GM18907 (cell line): ENCODE results near the gene SLC22A13.
"Not testable (repeated sequence)": the region's sequence is repeated elsewhere in the genome, so short reads cannot be mapped to it uniquely, and the experiment has no call there.

Experiments
- ATAC-seq: cut with Tn5 transposase; IDR thresholded peaks from one replicate; pipeline ENCODE4 v1.9.1; 2021; ENCODE audit warnings: mild to moderate bottlenecking, moderate library complexity; ENCODE audit not compliant: unreplicated experiment

The SLC22A13 gene, protein sequence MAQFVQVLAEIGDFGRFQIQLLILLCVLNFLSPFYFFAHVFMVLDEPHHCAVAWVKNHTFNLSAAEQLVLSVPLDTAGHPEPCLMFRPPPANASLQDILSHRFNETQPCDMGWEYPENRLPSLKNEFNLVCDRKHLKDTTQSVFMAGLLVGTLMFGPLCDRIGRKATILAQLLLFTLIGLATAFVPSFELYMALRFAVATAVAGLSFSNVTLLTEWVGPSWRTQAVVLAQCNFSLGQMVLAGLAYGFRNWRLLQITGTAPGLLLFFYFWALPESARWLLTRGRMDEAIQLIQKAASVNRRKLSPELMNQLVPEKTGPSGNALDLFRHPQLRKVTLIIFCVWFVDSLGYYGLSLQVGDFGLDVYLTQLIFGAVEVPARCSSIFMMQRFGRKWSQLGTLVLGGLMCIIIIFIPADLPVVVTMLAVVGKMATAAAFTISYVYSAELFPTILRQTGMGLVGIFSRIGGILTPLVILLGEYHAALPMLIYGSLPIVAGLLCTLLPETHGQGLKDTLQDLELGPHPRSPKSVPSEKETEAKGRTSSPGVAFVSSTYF

DNA sequence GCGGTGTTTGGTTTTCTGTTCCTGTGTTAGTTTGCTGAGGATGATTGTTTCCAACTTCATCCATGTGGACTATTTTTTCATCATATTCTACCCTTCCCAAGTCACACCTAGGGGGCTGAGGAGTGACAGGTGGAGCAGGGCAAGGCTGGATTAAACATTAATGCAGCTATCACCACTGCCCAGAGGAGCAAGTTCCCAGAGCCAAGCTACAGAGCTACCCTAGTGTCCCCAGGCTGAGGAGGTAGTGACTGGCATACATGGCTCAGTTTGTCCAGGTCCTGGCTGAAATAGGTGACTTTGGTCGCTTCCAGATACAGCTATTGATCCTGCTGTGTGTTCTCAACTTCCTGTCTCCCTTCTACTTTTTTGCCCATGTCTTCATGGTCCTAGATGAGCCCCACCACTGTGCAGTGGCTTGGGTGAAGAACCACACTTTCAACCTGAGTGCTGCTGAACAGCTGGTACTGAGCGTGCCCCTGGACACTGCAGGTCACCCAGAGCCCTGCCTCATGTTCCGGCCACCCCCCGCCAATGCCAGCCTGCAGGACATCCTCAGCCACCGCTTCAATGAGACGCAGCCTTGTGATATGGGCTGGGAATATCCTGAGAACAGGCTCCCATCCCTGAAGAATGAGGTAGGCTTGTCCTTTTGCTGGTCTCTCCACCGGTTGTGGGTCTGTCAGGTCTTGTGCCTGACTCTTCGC lies at the start of gene SLC22A13:
Gene SLC22A13, plus strand, starts transcription at position 209 of the 704 bp plus-strand sequence. Its CDS starts 49 bp downstream, at position 258.
- no peak for ATAC-seq

GRCh38 chr3:38219609-38220197 lies 45.9 kb upstream of the SLC22A13 start:
- no peak for ATAC-seq

DNA sequence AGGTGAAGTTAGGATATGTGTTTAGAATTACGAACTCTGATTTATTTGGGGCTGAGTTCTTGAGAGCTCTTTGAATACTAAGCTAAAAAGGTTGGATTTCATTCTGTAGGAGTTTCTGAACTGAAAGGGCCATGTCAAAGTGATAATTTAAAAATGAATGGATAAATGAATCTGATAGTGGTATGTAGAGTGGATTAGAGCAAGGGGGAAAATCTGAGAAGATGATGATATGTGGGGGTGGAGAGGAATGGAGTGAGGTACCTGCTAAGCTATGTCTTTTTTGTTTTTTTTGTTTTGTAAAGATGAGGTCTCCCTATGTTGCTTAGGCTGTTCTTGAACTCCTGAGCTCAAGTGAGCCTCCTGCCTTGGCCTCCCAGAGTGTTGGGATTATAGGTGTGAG lies 44.6 kb upstream of the SLC22A13 start:
- ATAC-seq: no peak

GRCh38 chr3:38222032-38222634 lies 43.5 kb upstream of the SLC22A13 start:
- ATAC-seq: no peak

DNA sequence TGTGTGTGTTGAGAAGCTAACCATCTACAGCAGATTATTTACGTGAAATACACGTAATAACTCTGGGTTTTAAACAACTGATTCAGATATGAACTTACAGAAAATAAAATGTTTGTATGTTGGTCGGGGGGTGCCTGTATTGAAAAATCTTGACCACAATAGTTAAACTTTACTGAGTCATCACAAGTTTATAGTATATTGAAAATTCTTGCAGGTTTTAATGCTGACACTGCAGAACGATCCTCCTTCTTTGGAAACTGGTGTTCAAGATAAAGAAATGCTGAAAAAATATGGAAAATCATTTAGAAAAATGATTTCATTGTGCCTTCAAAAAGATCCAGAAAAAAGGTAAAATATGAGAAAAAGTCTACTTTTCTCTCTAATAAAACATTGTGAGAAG lies 41.3 kb upstream of the SLC22A13 start:
- ATAC-seq: no peak

- ATAC-seq: no peak
Measured at GRCh38 chr3:38226273-38226672, 39.3 kb upstream of the SLC22A13 start.

DNA sequence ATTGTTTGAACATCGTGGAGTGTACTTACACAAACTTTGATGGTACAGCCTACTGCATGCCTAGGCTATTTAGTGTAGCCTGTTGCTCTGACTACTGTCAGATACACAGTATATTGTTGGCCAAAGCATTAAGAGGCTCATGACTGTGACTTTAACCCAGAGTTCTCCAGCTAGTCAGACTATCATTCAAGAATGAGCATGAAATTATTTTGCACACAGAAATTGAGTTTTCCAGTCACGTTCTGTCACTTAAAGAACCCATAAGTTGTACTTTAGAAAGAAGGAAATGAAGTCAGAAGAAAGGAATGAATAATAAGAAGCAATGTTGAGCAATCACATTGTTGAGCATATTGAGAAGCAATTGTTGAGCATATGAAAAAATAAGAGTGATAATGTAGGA lies 37.6 kb upstream of the SLC22A13 start:
- ATAC-seq: no peak

DNA sequence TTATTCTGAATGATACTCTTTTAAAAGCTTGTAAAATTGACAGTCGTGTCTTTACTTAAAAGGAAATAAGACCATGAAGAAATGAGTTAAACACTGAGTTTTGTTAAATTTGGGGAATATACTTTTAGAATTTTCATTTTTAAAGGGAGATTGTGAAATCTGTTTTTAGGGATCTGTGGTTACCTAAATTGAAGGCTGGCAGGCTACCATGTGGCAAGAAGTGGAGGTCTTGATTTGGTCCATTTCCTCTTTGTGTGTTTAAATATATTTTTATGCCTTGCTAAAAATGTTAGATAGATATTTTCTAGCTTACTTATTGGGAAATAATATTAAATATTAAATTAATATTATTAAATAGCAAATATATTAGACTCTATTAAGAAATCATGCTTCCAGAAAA lies 36.6 kb upstream of the SLC22A13 start:
- ATAC-seq: no peak

DNA sequence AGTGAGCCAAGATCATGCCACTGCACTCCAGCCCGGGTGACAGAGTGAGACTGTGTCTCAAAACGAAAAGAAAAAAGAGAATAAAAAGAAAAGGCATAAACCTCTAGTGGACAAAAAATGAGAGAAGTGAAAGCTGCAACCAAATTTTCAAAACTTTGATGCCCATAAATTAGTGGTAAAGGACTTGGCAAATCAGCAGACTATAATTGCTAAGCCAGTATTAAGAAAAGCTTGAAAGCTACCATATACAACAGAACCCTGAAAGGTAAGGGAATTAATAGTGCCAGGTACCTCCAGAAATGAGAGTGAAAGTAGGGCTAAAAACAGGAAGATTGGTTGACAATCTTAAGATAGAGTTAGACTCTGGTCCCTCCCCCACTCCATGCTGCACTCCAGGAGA lies 32.9 kb upstream of the SLC22A13 start:
- ATAC-seq: no peak

- no peak for ATAC-seq
Measured at GRCh38 chr3:38235466-38235865, 30.1 kb upstream of the SLC22A13 start.

- ATAC-seq: no peak
Measured at GRCh38 chr3:38238416-38239008, 27.1 kb upstream of the SLC22A13 start.

- not testable (repeated sequence) for ATAC-seq
Measured at GRCh38 chr3:38242812-38243211, 22.8 kb upstream of the SLC22A13 start.

DNA sequence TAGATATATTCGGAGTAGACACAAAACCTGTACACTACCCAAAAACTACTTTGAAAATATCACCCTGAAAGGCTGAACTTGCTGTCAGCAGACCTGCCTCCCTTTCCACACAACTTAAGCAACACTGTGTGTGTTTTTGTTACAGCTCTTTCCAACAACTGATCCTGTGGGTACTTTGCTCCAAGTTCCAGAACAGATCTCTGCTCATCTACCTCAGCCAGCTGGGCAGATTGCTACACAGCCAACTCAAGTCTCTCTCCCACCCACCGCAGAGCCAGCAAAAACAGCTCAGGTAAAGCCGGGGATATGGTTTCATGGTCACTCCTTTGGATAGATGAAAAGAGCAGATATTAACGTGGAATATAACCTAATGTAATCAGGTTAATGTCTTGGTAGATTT lies 19.7 kb upstream of the SLC22A13 start:
- ATAC-seq: no peak

GRCh38 chr3:38247366-38248035 lies 18.1 kb upstream of the SLC22A13 start:
- no peak for ATAC-seq

- ATAC-seq: no peak
Measured at GRCh38 chr3:38250198-38250597, 15.4 kb upstream of the SLC22A13 start.

DNA sequence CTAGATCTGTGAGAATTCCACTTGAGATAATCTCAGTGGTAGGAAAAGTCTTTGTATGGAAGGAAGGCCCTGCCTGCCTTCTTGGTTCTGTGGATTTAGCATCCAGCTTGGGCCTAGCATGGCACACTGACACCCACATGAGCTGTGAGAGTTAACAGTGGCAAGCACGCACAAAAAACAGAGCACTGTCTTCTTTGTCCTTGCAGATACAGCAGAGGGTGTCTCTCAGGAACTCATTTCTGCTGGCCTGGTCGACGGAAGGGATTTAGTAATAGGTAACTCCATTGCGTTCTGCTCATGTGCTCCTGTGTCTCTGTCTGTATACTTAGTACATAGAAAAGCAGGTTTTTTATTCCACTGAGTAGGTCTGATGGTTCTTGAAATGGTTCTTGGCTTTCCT lies 14.4 kb upstream of the SLC22A13 start:
- ATAC-seq: no peak

- no peak for ATAC-seq
Measured at GRCh38 chr3:38253704-38254103, 11.9 kb upstream of the SLC22A13 start.

GRCh38 chr3:38254872-38255271 lies 10.7 kb upstream of the SLC22A13 start:
- ATAC-seq: no peak

GRCh38 chr3:38255627-38256026 lies 10.0 kb upstream of the SLC22A13 start:
- ATAC-seq: no peak

- no peak for ATAC-seq
Measured at GRCh38 chr3:38257583-38257982, 8.0 kb upstream of the SLC22A13 start.
